Vagina (tissue), 2 donors: ENCODE data around the gene GGCX. TPM values are rescaled to one million over a fixed set of nuclear protein-coding genes. Genes with fewer than 3 reads are reported as not detected.

Source experiments
- DNase-seq, 2 donors: peaks; one replicate each; pipeline ENCODE4 v3.0.0-alpha.2; 2017; ENCODE audit errors: extremely low spot score in 2 of 2
- H3K27ac ChIP-seq: fragments of 200-600 bp; sonication (generic); one replicate; pipeline ENCODE4 v1.5.1; 2019
- H3K27me3 ChIP-seq: fragments of 200-600 bp; sonication (generic); one replicate; pipeline ENCODE4 v1.5.1; 2019
- H3K36me3 ChIP-seq, 2 donors: fragments of 200-600 bp; sonication (generic); one replicate each; pipeline ENCODE4 v1.5.1; 2017 to 2019
- H3K4me1 ChIP-seq: fragments of 200-600 bp; sonication (generic); one replicate; pipeline ENCODE4 v1.5.1; 2019
- H3K4me3 ChIP-seq, 2 donors: fragments of 200-600 bp; sonication (generic); 1 replicate in 1 of 2; 2 replicates in 1 of 2; pipeline ENCODE4 v1.5.1; 2016 to 2019
- H3K9me3 ChIP-seq: fragments of 200-600 bp; sonication (generic); one replicate; pipeline ENCODE4 v1.5.1; 2019
- CTCF ChIP-seq, 3 experiments: fragments of 450-650 bp in 2 of 3; fragments of 200-600 bp in 1 of 3; sonication (generic) in 1 of 3; IDR thresholded peaks; one replicate each; pipeline ENCODE4 v1.5.1; 2017 to 2019; ENCODE audit warnings: antibody characterized with exemption in 3 of 3, mild to moderate bottlenecking in 2 of 3, moderate library complexity in 2 of 3
- POLR2A ChIP-seq, 2 donors: fragments of 450-650 bp; IDR thresholded peaks; one replicate each; pipeline ENCODE4 v1.6.1; 2017; ENCODE audit warnings: antibody characterized with exemption in 2 of 2, mild to moderate bottlenecking in 2 of 2, moderate library complexity in 2 of 2
- POLR2AphosphoS5 ChIP-seq, 2 donors: sonication (generic); formaldehyde crosslinking; IDR thresholded peaks; one replicate each; pipeline ENCODE4 v1.9.0; 2017; ENCODE audit warnings: antibody characterized with exemption in 2 of 2, mild to moderate bottlenecking in 2 of 2, low read depth in 1 of 2; ENCODE audit not compliant: insufficient read depth in 1 of 2
- intact Hi-C: fragments of 100-400 bp; cut with DNase I; formaldehyde crosslinking; loops from one replicate; pipeline ENCODE4 v1.15.1; 2023
- total RNA-seq: library from RNA; depleted of rRNA; stranded (reverse); fragments of >200 nt; gene quantifications from one replicate; pipeline ENCODE4 v1.2.3, GENCODE V29; 2016

GGCX gene
- total RNA-seq, 1 donor from 2014 or later: 18.2 TPM

- H3K27me3 ChIP-seq: no peaks in the 10 kb centered on the region
- H3K36me3 ChIP-seq: no peaks in the 10 kb centered on the region
- H3K4me3 ChIP-seq: no peak overlapping the region
- peaks cover 19% of the 10 kb centered on the region for H3K4me1 ChIP-seq
- H3K27ac ChIP-seq: no peak overlapping the region
- intact Hi-C loops: no loop called here
- TF ChIP-seq POLR2AphosphoS5 (IDR thresholded peaks at IDR 0.05; ENCODE audit: insufficient read depth in 1 of 2, low read depth in 1 of 2) (no peak), POLR2A (IDR thresholded peaks at IDR 0.05) (no peak), CTCF (IDR thresholded peaks at IDR 0.05) (no peak)
- no peak for DNase-seq
- no peaks in the 10 kb centered on the region for H3K9me3 ChIP-seq
Measured at GRCh38 chr2:85522090-85522647, 39.1 kb downstream of the GGCX start.

- TF ChIP-seq POLR2AphosphoS5 (IDR thresholded peaks at IDR 0.05; ENCODE audit: insufficient read depth in 1 of 2, low read depth in 1 of 2) (no peak), POLR2A (IDR thresholded peaks at IDR 0.05) (no peak), CTCF (IDR thresholded peaks at IDR 0.05) (no peak)
- intact Hi-C loops: no loop called here
- H3K36me3 ChIP-seq: no peaks in the 10 kb centered on the region
- no peaks in the 10 kb centered on the region for H3K9me3 ChIP-seq
- H3K4me3 ChIP-seq: no peak overlapping the region
- no peak for DNase-seq
- H3K27ac ChIP-seq: no peak overlapping the region
- no peaks in the 10 kb centered on the region for H3K27me3 ChIP-seq
- H3K4me1 ChIP-seq: no peaks in the 10 kb centered on the region
Measured at GRCh38 chr2:85516653-85517389, 44.5 kb downstream of the GGCX start.

GRCh38 chr2:85514323-85514722 lies 47.0 kb downstream of the GGCX start:
- TF ChIP-seq POLR2AphosphoS5 (IDR thresholded peaks at IDR 0.05; ENCODE audit: insufficient read depth in 1 of 2, low read depth in 1 of 2) (no peak), POLR2A (IDR thresholded peaks at IDR 0.05) (no peak), CTCF (IDR thresholded peaks at IDR 0.05) (no peak)
- no peaks in the 10 kb centered on the region for H3K36me3 ChIP-seq
- no peaks in the 10 kb centered on the region for H3K9me3 ChIP-seq
- H3K27me3 ChIP-seq: no peaks in the 10 kb centered on the region
- peaks cover 14% of the 10 kb centered on the region for H3K4me1 ChIP-seq
- H3K27ac ChIP-seq: no peak overlapping the region
- intact Hi-C loops: no loop called here
- DNase-seq: no peak
- no peak overlapping the region for H3K4me3 ChIP-seq

- Histone ChIP-seq H3K4me3 (no peak overlapping the region), H3K36me3 (no peaks in the 10 kb centered on the region), H3K27me3 (no peaks in the 10 kb centered on the region), H3K27ac (peak overlapping the region; percentile 6), H3K4me1 (peaks cover 17% of the 10 kb centered on the region), H3K9me3 (no peaks in the 10 kb centered on the region)
- DNase-seq: no peak
- intact Hi-C loops: no loop called here
- TF ChIP-seq CTCF (IDR thresholded peaks at IDR 0.05) (no peak), POLR2A (IDR thresholded peaks at IDR 0.05) (no peak), POLR2AphosphoS5 (IDR thresholded peaks at IDR 0.05; ENCODE audit: insufficient read depth in 1 of 2, low read depth in 1 of 2) (no peak)
Measured at GRCh38 chr2:85511008-85511811, 50.1 kb downstream of the GGCX start.
